GM18861 (cell line): ENCODE data around the gene ADGRL3.
"Not testable (repeated sequence)": the region's sequence is repeated elsewhere in the genome, so short reads cannot be mapped to it uniquely, and the experiment has no call there.

ENCODE experiments used
- ATAC-seq: cut with Tn5 transposase; IDR thresholded peaks from one replicate; pipeline ENCODE4 v1.9.1; 2021; ENCODE audit not compliant: unreplicated experiment

Gene ADGRL3

DNA sequence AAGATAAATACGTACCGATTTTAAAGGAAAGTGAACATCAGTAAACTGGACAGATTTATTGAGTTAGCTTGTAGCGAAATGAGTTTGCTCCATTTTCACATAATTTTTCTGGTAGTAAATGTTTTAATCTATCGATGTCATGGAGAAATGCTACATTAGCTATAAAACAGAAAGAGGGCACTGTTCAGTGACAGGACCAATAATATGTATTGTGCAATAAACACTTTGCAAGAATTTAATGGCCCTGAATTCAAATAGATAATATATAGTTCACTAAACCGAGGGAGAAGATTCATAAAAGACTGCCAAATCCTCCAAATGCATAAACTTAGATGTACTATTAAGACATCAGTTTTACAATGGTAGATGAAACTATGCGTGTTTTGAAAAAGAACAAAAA lies 516.3 kb downstream of the ADGRL3 start:
- ATAC-seq = no peak

DNA sequence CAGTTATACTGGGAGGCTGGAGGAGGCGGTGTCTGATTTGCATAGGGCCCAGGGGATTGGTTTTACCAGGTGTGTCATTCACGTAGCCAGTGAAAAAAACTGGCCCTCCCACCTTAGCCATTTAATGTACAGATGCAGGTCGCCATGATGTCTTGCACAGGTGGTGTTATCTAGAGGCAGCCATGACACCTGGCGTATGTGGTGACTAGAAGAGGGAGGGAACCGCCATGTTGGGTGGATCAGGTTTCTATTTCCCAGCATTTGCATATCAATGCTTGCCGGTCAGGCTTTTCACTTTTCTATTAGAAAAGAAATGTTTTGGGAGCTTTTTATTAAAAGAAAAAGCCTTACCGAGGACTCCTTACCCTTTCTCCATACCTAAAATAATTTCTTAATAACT lies 523.4 kb downstream of the ADGRL3 start:
- ATAC-seq = no peak

DNA sequence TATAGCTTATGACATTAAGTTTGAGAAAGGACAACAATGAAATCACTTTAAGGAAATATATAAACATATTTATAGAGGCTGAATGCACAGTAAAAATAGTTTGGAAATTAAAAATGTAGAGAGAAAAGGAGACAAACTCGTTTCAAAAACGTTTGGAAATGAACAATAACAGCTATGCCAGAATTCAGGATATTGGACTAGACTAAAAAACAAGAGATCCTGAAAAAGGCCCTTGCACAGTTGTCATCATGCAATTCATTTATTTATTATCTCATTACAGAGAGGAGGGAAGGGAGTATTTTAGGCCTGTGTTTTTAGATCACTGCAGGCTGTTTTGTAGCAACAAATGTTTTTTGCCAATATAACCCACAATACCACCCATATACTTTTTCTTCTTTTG lies 527.2 kb downstream of the ADGRL3 start:
- ATAC-seq = no peak

DNA sequence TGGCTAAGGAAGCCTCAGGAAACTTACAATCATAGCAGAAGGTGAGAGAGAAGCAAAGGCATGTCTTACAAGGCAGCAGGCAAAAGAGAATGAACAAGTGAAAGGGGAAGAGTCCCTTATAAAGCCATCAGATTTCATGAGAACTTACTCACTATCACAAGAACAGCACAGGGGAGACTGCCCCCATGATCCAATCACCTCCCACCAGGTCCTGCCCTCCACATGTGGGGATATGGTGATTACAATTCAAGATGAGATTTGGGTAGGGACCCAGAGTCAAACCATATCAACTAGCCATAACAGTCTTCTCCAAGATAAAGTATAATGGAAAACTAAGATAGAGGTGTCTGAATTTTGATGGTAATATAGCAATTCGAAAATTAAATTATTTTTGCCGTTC lies 534.3 kb downstream of the ADGRL3 start:
- no peak for ATAC-seq

DNA sequence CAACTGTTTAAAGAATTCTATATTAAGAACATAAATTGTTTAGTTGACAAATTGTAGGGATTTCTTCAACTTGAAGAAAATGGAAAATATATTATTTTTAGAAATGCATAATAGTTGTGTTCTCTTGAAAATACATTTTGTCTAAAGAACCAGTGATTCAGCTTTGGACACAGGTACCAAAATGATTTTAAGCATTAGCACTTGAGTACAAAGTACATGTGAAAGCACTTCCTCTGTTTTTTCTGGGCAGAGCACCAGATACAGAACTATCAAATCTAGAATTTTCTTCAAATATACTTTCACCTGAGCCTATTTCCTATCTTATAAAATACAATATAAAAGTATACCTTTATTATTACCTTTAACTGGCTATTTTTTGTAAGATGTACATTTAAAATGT lies 539.8 kb downstream of the ADGRL3 start:
- no peak for ATAC-seq

DNA sequence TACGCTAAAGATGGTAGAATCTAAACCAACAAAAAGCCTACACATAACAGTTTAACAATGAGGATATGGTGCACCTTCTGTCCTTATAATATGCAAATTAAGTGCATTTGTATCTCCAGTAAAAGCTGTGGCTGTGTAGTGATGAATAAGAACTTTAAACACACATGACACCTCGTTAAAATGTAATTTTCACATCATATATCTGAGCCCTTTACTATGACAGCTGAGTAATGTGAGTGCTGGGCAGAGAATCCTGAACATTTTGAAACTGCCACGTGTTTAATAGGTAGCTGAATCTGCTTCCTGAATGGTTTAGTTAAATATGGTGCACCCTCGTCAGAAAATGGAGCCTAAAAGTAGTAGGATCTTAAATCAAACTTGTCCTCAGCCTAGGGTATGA lies 540.8 kb downstream of the ADGRL3 start:
- no peak for ATAC-seq

DNA sequence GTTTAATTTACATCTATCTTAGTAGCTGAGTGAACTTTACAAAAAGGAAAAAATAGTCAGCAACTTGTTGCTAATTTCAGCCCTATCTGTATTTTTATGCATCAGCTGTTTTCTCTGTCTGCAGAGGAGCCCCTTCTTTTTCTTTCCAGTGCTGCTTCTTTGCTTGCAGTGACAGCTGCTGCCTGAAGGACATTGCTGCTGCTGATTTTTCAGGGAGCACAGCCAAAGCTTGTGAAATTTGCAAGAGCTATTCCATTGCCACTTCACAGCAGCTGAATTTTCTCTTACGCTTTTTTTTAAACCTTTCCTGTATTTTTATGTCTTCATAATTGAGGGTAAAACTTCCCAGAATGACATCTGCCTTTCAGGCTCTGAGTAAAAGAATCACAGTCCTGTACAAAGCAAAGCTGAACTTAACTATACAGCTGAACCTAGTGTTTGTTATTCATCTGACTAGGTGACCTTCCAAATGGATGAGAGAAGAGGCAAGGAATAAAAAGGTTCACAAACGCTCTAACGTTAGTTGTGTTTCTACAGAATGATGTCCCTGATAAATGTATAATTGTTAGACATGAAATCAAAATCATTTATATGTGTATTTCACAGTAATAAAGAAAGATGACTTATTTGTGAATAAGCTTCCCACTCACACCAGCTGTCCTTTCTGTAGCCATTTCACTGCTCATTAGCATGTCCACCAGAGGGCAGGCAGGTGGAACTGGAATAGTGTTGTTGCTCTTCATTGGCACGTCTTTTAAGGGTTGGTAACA lies 541.4 kb downstream of the ADGRL3 start:
- ATAC-seq = no peak

DNA sequence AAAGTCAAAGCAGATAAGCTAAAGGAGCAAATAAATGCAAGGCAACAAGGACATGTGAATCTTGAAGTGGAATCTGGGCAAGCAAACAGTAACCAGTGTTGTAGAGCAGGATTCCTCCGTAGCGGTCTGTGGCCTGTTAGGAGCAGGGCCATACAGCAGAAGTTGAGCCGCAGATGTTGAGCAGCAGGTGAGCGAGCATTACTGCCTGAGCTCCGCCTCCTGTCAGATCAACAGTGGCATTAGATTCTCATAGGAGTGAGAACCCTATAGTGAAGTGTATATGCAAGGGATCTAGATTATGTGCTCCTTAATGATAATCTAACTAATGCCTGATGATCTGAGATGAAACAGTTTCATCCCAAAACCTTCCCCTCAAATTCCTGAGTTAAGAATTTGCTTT lies 550.7 kb downstream of the ADGRL3 start:
- ATAC-seq = no peak

DNA sequence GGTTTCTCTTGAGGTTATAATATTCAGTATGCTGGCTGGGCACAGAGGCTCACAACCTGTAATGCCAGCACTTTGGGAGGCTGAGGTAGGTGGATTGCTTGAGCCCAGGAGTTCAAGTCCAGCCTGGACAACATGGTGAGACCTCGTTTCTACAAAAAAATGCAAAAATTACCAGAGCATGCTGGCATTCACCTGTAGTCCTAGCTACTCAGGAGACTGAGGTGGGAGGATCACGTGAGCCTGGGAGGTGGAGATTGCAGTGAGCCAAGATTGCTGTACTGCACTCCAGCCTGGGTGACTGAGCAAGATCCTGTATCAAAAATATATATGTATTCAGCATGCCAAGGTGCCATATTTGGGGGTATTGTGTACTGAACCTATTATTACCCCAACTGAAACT lies 552.5 kb downstream of the ADGRL3 start:
- no peak for ATAC-seq

DNA sequence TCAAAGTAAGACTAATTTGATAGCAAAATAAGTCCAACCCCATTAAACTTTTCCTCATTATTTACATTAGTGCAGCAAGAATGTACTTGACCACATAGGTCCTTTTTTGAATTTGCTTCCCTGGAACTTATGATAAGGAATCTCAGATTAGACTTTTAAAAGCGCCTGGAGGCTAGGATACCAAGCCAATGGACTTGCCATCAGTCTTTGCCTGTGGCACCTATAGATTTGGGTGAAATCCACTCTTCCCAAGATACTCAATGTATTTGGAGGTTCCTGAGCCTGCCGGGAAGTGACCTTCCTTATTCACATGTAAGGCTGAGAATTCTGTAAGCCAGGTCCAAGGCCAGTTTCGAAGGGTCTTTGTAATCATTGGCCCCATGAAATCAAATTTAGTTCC lies 553.6 kb downstream of the ADGRL3 start:
- no peak for ATAC-seq

DNA sequence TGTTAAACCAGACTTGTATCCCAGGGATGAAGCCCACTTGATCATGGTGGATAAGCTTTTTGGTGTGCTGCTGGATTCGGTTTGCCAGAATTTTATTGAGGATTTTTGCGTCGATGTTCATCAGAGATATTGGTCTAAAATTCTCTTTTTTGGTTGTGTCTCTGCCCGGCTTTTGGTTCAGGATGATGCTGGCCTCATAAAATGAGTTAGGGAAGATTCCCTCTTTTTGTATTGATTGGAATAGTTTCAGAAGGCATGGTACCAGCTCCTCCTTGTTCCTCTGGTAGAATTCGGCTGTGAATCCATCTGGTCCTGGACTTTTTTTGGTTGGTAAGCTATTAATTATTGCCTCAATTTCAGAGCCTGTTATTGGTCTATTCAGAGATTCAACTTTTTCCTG lies 556.8 kb downstream of the ADGRL3 start:
- ATAC-seq = not testable (repeated sequence)

DNA sequence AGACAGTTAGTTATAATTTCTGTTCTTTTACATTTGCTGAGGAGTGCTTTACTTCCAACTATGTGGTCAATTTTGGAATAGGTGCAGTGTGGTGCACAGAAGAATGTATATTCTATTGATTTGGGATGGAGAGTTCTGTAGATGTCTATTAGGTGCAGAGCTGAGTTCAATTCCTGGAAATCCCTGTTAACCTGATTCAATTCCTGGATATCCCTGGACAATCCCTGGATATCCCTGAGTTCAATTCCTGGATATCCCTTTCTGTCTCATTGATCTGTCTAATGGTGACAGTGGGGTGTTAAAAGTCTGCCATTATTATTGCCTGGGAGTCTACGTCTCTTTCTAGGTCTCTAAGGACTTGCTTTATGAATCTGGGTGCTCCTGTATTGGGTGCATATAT lies 557.9 kb downstream of the ADGRL3 start:
- ATAC-seq = not testable (repeated sequence)

DNA sequence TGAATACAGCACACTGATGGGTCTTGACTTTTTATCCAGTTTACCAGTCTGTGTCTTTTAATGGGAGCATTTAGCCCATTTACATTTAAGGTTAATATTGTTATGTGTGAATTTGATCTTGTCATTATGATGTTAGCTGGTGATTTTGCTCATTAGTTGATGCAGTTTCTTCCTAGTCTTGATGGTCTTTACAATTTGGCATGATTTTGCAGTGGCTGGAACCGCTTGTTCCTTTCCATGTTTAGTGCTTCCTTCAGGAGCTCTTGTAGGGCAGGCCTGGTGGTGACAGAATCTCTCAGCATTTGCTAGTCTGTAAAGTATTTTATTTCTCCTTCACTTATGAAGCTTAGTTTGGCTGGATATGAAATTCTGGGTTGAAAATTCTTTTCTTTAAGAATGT lies 558.5 kb downstream of the ADGRL3 start:
- ATAC-seq = not testable (repeated sequence)

DNA sequence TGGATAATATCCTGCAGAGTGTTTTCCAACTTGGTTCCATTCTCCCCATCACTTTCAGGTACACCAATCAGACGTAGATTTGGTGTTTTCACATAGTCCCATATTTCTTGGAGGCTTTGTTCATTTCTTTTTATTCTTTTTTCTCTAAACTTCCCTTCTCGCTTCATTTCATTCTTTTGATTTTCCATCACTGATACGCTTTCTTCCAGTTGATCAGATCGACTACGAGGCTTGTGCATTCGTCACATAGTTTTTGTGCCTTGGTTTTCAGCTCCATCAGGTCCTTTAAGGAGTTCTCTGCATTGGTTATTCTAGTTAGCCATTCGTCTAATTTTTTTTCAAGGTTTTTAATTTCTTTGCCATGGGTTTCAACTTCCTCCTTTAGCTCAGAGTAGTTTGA lies 559.1 kb downstream of the ADGRL3 start:
- ATAC-seq = not testable (repeated sequence)

DNA sequence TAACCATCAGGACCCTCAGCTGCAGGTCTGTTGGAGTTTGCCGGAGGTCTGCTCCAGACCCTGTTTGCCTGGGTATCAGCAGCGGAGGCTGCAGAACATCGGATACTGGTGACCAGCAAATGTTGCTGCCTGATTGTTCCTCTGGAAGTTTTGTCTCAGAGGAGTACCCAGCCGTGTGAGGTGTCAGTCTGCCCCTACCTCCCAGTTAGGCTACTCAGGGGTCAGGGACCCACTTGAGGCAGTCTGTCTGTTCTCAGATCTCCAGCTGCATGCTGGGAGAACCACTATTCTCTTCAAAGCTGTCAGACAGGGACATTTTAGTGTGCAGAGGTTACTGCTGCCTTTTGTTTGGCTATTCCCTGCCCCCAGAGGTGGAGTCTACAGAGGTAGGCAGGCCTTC lies 559.8 kb downstream of the ADGRL3 start:
- not testable (repeated sequence) for ATAC-seq

DNA sequence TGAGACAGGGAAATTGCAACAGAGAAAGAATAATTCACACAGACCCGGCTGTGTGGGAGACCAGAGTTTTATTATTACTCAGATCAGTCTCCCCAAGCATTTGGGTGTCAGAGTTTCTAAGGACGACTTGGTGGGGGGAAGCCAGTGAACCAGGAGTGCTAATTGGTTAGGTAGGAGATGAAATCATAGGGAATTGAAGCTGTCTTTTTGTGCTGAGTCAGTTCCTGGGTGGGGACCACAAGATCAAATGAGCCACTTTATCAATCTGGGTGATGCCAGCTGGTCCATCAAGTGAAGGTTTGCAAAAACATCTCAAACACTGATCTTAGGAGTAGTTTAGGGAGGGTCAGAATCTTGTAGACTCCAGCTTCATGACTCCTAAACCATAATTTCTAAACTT lies 560.7 kb downstream of the ADGRL3 start:
- ATAC-seq = no peak

DNA sequence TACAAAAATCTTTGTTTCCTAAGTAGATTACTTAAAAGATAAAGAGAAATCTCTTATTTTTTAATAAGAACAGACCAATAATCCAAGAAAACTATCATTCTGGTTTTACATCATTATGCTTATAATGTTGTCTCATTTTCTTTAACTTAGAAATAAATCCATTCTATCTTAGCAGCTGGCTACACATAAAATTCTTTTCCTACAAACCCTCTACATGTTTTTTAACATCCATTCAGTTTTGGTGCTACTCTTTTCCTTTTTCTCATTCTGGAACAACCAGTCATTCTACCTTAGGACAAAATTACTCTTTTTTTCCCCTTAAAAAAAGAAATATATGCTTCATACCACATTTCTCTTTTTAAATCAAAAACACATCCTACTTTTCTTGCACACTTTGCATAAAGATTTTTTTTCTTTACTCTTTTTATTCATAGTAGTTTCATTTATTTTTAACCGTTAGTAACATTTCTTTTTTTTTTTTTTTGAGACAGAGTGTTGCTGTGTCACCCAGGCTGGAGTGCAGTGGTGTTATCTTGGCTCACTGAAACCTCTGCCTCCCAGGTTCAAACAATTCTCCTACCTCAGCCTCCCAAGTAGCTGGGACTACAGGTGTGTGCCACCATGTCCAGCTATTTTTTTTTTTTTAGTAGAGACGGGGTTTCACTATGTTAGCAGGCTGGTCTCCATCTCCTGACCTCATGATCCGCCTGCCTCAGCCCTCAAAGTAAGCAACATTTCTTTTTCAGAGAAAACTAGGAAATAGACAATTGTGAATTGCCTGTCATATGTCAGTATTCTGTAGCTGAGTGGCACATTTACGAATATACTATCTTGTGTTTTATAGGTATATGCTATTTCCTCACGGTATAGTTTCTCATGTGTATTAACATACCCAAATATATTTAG lies 562.8 kb downstream of the ADGRL3 start:
- no peak for ATAC-seq

DNA sequence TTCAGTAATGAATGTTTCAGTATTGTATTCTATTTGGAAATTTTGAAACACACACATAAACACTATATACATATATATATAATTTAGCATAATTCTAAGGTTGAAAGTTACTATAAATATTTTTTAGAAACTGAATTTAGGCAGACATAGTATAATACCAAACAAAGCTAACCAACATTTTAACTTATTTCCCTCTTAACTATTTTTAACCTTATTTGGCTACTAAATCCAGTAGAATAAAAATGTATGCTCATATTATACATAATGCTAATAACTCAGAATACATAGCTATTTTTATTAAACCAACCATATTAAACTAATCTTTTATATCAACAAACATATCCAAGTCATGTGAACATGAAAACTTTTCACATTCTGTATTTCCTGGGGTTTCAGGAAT lies 563.6 kb downstream of the ADGRL3 start:
- ATAC-seq = no peak

DNA sequence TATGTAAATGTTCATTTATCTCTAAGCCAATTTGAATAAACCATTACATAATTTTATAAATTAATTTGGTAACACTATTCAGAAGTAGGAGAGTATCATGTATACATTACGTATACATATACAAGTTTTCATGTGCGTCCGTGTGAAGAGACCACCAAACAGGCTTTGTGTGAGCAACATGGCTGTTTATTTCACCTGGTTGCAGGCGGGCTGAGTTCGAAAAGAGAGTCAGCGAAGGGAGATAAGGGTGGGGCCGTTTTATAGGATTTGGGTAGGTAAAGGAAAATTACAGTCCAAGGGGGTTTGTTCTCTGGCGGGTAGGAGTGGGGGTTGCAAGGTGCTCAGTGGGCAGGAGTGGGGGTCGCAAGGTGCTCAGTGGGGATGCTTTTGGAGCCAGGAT lies 564.0 kb downstream of the ADGRL3 start:
- ATAC-seq = not testable (repeated sequence)

DNA sequence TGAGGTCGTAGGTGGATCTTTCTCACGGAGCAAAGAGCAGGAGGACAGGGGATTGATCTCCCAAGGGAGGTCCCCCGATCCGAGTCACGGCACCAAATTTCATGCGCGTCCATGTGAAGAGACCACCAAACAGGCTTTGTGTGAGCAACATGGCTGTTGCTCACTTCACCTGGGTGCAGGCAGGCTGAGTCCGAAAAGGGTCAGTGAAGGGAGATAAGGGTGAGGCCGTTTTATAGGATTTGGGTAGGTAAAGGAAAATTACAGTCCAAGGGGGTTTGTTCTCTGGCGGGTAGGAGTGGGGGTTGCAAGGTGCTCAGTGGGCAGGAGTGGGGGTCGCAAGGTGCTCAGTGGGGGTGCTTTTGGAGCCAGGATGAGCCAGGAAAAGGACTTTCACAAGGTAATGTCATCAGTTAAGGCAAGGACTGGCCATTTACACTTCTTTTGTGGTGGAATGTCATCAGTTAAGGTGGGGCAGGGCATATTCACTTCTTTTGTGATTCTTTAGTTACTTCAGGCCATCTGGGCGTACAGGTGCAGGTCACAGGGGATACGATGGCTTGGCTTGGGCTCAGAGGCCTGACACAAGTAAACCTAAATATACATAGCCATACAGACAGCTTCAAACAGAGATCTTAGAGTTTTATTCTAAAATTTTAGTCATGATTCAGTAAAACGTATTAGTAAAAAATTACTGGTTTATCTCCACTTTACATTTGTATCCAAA lies 569.5 kb downstream of the ADGRL3 start:
- ATAC-seq = not testable (repeated sequence)

DNA sequence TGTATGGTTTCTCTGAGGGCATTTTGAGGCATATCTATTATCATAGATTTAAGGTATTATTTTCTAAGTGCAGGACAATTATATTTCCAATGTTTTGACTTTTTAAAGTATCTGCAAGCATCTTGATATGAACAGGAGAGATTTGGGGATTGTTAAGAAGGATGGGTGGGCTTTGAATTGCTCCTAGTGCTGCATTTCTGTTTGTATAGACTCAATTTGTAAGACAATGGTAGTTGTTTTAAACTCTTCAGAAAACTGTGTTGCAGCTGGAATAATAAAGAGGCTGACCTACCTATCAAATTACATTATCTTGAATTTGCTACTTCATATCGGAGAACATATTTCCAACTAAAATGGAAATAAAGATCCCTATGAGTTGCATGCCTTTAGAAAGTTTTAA lies 570.3 kb downstream of the ADGRL3 start:
- no peak for ATAC-seq

DNA sequence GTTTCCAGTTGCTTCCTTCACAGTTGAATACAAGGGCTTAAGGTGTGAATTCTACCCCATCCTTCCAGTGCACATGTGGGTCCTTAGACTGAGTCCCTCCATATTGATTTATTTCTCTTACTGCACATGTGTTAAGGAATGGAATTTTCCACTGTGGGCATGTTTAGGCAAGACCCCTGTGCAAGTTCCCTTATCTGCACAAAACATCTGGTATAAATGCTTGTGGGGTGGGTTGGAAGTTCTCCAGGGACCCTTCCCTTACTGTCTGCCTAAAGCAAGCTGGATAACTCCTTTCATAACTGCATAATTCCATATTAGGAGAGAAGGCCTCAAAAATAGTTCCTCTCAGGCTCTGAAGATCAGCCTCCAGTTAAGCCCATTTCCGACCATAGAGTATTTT lies 570.9 kb downstream of the ADGRL3 start:
- ATAC-seq = no peak
